Stimulated activated CD4-positive, alpha-beta T cell treated with anti-CD3 and anti-CD28 coated beads, TNF-alpha, amount 100 ng/mL, for 24 hours (primary cell): ENCODE results near the gene EFNA1.
A peak's percentile ranks its signal among the peaks of the same experiment; 100 is the strongest.
"Not testable (repeated sequence)": the region's sequence is repeated elsewhere in the genome, so short reads cannot be mapped to it uniquely, and the experiment has no call there.

Source experiments
- DNase-seq, 3 experiments: peaks; one replicate each; pipeline ENCODE4 v3.0.0-alpha.2; 2020; ENCODE audit warnings: low read depth in 3 of 3

Gene EFNA1

GRCh38 chr1:155145491-155145890, 17.8 kb downstream of the EFNA1 start:
- no peak for DNase-seq

- not testable (repeated sequence) for DNase-seq
Observed at GRCh38 chr1:155155996-155156643, 28.4 kb downstream of the EFNA1 start.

GRCh38 chr1:155158991-155159390, 31.3 kb downstream of the EFNA1 start:
- no peak for DNase-seq

- no peak for DNase-seq
Observed at GRCh38 chr1:155160128-155160527, 32.5 kb downstream of the EFNA1 start.

GRCh38 chr1:155162631-155163030, 35.0 kb downstream of the EFNA1 start:
- DNase-seq = not testable (repeated sequence)

GRCh38 chr1:155163785-155164184, 36.1 kb downstream of the EFNA1 start:
- not testable (repeated sequence) for DNase-seq

GRCh38 chr1:155164625-155165024, 36.9 kb downstream of the EFNA1 start:
- not testable (repeated sequence) for DNase-seq

GRCh38 chr1:155166051-155166470, 38.4 kb downstream of the EFNA1 start:
- no peak for DNase-seq

GRCh38 chr1:155166471-155167165, 38.9 kb downstream of the EFNA1 start:
- DNase-seq = no peak

- DNase-seq = peak; percentile 74 to 86 (median 80)
Observed at GRCh38 chr1:155167166-155168104, 39.8 kb downstream of the EFNA1 start.

GRCh38 chr1:155168105-155168445, 40.4 kb downstream of the EFNA1 start:
- not testable (repeated sequence) for DNase-seq

- DNase-seq = no peak
Observed at GRCh38 chr1:155168456-155169210, 41.0 kb downstream of the EFNA1 start.

GRCh38 chr1:155169541-155169940, 41.9 kb downstream of the EFNA1 start:
- DNase-seq = no peak

GRCh38 chr1:155170101-155170785, 42.6 kb downstream of the EFNA1 start:
- no peak for DNase-seq

GRCh38 chr1:155170806-155171205, 43.1 kb downstream of the EFNA1 start:
- no peak for DNase-seq

GRCh38 chr1:155171836-155172731, 44.4 kb downstream of the EFNA1 start:
- no peak for DNase-seq

GRCh38 chr1:155172732-155173477, 45.2 kb downstream of the EFNA1 start, which contains the start of gene KRTCAP2:
KRTCAP2 (minus strand) TSS chr1:155173304; CDS start chr1:155173224, 80 bp downstream.
- peak; percentile 89 to 95 (median 94) for DNase-seq

- DNase-seq = peak; percentile 54 to 78 (median 64)
Observed at GRCh38 chr1:155173478-155174323, 46.0 kb downstream of the EFNA1 start, which contains the start of gene TRIM46. TRIM46 (plus strand) TSS chr1:155173849; CDS start chr1:155173967, 118 bp downstream.
